HepG2 (cell line): ENCODE measurements around the gene PIK3CA. TPM values are rescaled to one million over a fixed set of nuclear protein-coding genes. Genes with fewer than 3 reads are reported as not detected.

ENCODE experiments used
- ASH2L ChIP-seq: fragments of 300-600, 200-600 bp; sonication (generic); IDR thresholded peaks from 2 replicates; pipeline ENCODE4 v1.7.0; 2017; ENCODE audit warnings: low read depth, mild to moderate bottlenecking, moderate library complexity, mixed read lengths, low read length; ENCODE audit not compliant: insufficient read length
- CHCHD3 ChIP-seq: sonication (generic); formaldehyde crosslinking; IDR thresholded peaks from 2 replicates; pipeline ENCODE4 v1.8.0; 2022; ENCODE audit warnings: mild to moderate bottlenecking, missing genetic modification reagents, moderate library complexity
- DPF2 ChIP-seq: sonication (generic); formaldehyde crosslinking; IDR thresholded peaks from 2 replicates; pipeline ENCODE4 v1.4.0; 2020; ENCODE audit warnings: mild to moderate bottlenecking, low read depth, missing genetic modification reagents, borderline replicate concordance
- FOXA3 ChIP-seq: IDR thresholded peaks from 2 replicates; pipeline ENCODE4 v1.6.1; 2016; ENCODE audit warnings: missing genetic modification reagents, missing compliant biosample characterization
- FOXO1 ChIP-seq: sonication (generic); formaldehyde crosslinking; IDR thresholded peaks from 2 replicates; pipeline ENCODE4 v1.4.0; 2020; ENCODE audit warnings: missing genetic modification reagents
- HNRNPL ChIP-seq: fragments of 200-400 bp; formaldehyde crosslinking; IDR thresholded peaks from 2 replicates; pipeline ENCODE4 v1.6.1; 2017; ENCODE audit warnings: mild to moderate bottlenecking, low read depth, low read length
- KLF15 ChIP-seq: sonication (generic); formaldehyde crosslinking; IDR thresholded peaks from 2 replicates; pipeline ENCODE4 v1.8.1; 2023; ENCODE audit warnings: borderline replicate concordance, mild to moderate bottlenecking, inconsistent platforms, missing genetic modification reagents, mixed read lengths
- MED1 ChIP-seq: sonication (generic); formaldehyde crosslinking; IDR thresholded peaks from 2 replicates; pipeline ENCODE4 v1.4.0; 2020; ENCODE audit warnings: missing genetic modification reagents
- NR2C2 ChIP-seq: sonication (generic); formaldehyde crosslinking; IDR thresholded peaks from 2 replicates; pipeline ENCODE4 v1.4.0; 2020; ENCODE audit warnings: missing genetic modification reagents, mild to moderate bottlenecking, moderate library complexity, borderline replicate concordance
- NRL ChIP-seq: sonication (generic); formaldehyde crosslinking; IDR thresholded peaks from 2 replicates; pipeline ENCODE4 v1.5.0; 2020; ENCODE audit warnings: missing genetic modification reagents, mild to moderate bottlenecking, moderate library complexity, borderline replicate concordance
- PAWR ChIP-seq: sonication (generic); formaldehyde crosslinking; IDR thresholded peaks from 2 replicates; pipeline ENCODE4 v1.4.0; 2020; ENCODE audit warnings: missing genetic modification reagents, mild to moderate bottlenecking, borderline replicate concordance
- PRPF4 ChIP-seq: fragments of 200-400 bp; formaldehyde crosslinking; IDR thresholded peaks from 2 replicates; pipeline ENCODE4 v1.6.1; 2016; ENCODE audit warnings: low read length, low read depth; ENCODE audit not compliant: poor library complexity, severe bottlenecking
- RAD51 ChIP-seq: fragments of 450-650 bp; IDR thresholded peaks from 2 replicates; pipeline ENCODE4 v1.6.1; 2016; ENCODE audit warnings: borderline replicate concordance
- REPIN1 ChIP-seq: sonication (generic); formaldehyde crosslinking; IDR thresholded peaks from 2 replicates; pipeline ENCODE4 v1.8.0; 2022; ENCODE audit warnings: missing genetic modification reagents, low read depth, mild to moderate bottlenecking, borderline replicate concordance
- SAP130 ChIP-seq: IDR thresholded peaks from 2 replicates; pipeline ENCODE4 v1.6.1; 2016; ENCODE audit warnings: low read depth
- SMAD9 ChIP-seq: sonication (generic); formaldehyde crosslinking; IDR thresholded peaks from 2 replicates; pipeline ENCODE4 v1.5.1; 2020; ENCODE audit warnings: mild to moderate bottlenecking, missing genetic modification reagents
- SP2 ChIP-seq: sonication (generic); formaldehyde crosslinking; IDR thresholded peaks from 2 replicates; pipeline ENCODE4 v1.5.1; 2020; ENCODE audit warnings: mild to moderate bottlenecking, missing genetic modification reagents
- TBX3 ChIP-seq: fragments of 450-650 bp; IDR thresholded peaks from 2 replicates; pipeline ENCODE4 v1.6.1; 2017; ENCODE audit warnings: antibody characterized with exemption, mild to moderate bottlenecking, inconsistent platforms, borderline replicate concordance
- TMF1 ChIP-seq: sonication (generic); formaldehyde crosslinking; IDR thresholded peaks from 2 replicates; pipeline ENCODE4 v1.8.1; 2022; ENCODE audit warnings: low read depth, missing genetic modification reagents
- TOPORS ChIP-seq: sonication (generic); formaldehyde crosslinking; IDR thresholded peaks from 2 replicates; pipeline ENCODE4 v1.8.0; 2023; ENCODE audit warnings: mild to moderate bottlenecking, missing genetic modification reagents
- ZKSCAN5 ChIP-seq: sonication (generic); formaldehyde crosslinking; IDR thresholded peaks from 2 replicates; pipeline ENCODE4 v1.5.1; 2020; ENCODE audit warnings: mild to moderate bottlenecking, missing genetic modification reagents
- ZNF549 ChIP-seq: sonication (generic); formaldehyde crosslinking; IDR thresholded peaks from 2 replicates; pipeline ENCODE4 v1.5.0; 2020; ENCODE audit warnings: missing genetic modification reagents
- polyA plus RNA-seq, 8 experiments: library from polyadenylated mRNA; depleted of rRNA in 3 of 8; stranded (reverse) in 7 of 8; unstranded in 1 of 8; fragments of >200 nt; fragmentation: Illumina TruSeq in 4 of 8; extraction: Trizol in 4 of 8; gene quantifications; 2 replicates each; pipeline versions ENCODE4 v1.2.1 to v1.2.3, GENCODE V29; 2011 to 2016; ENCODE audit warnings: low read depth in 4 of 8, missing spikeins in 1 of 8, mixed read lengths in 1 of 8; ENCODE audit not compliant: insufficient read depth in 1 of 8
- total RNA-seq, 5 experiments: library from RNA; depleted of rRNA; stranded (reverse); fragments of >200 nt; fragmentation: Illumina TruSeq; extraction: Trizol; gene quantifications; 2 replicates each; pipeline ENCODE4 v1.2.3, GENCODE V29; 2016; ENCODE audit warnings: low read depth in 1 of 5
- TF ChIP-seq, protein P1 (sequence below): sonication (generic); formaldehyde crosslinking; IDR thresholded peaks from 2 replicates; pipeline ENCODE4 v1.8.0; 2022; ENCODE audit warnings: mild to moderate bottlenecking, missing genetic modification reagents, moderate library complexity
- TF ChIP-seq, protein P2 (sequence below): sonication (generic); formaldehyde crosslinking; IDR thresholded peaks from 2 replicates; pipeline ENCODE4 v1.8.0; 2023; ENCODE audit warnings: mild to moderate bottlenecking, missing genetic modification reagents
- TF ChIP-seq, protein P3 (sequence below): sonication (generic); formaldehyde crosslinking; IDR thresholded peaks from 2 replicates; pipeline ENCODE4 v1.4.0; 2020; ENCODE audit warnings: missing genetic modification reagents, borderline replicate concordance
- TF ChIP-seq, protein P4 (sequence below): sonication (generic); formaldehyde crosslinking; IDR thresholded peaks from 2 replicates; pipeline ENCODE4 v1.4.0; 2020; ENCODE audit warnings: missing genetic modification reagents, low read depth, mild to moderate bottlenecking, borderline replicate concordance

PIK3CA gene
- total and polyA plus RNA-seq, 2 of the 13 experiments (the other 11 are each of a cell fraction or from before 2014, with no cell fraction given), result 5.7 to 11.4 TPM

DNA sequence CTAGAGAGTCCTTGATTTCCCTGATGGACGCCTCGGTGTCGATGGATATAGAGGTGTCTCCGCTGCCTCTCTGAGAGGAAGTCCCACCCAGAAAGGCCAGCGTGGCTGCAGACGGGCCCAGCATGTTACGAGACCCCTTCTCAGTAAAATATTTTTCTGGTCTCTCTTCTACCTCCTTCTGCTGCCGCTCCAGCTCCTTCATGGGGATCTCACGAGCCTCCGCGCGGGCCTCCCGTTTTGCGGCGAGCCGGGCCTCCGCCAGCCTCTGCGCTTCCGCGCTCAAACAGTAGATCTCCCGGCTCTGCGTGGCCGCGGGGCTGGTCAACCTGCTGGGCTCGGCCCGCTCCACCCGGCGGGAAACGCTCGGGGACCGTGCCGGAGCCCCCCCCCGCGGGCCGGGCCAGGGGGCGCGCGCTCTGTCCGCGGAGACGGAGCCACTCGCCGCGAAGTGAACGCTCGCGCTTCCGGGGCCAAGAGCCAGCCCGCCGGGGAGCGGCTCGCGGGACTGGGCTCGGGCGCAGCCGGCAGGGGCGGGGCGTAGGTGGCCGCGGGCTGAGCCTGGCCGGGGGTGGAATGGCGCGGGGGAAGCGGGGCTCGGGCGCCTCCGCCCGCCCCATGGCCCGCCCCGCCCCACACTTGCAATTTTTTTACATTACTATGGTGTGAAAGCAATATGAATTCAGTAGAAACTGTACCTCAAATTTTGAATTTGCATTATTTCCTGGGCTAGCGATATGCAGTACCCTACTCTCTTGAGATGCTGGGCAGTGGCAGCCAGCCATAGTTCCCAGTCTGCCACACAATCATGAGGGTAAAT is 113.0 kb downstream of the PIK3CA start (continued):
- TF ChIP-seq SAP130, result peak; percentile 68
- TF ChIP-seq ZNF549, result no peak
- TF ChIP-seq NRL, result 0 out of 2 replicates have a peak, but pooled peaks have one; percentile 55
- TF ChIP-seq SP2 (CRISPR knock-in tag), result no peak
- TF ChIP-seq TOPORS (CRISPR knock-in tag), result no peak
- no peak for TF ChIP-seq FOXO1
- TF ChIP-seq HNRNPL, result no peak
- no peak for TF ChIP-seq FOXA3
- TF ChIP-seq SMAD9 (CRISPR knock-in tag), result no peak
- TF ChIP-seq REPIN1 (CRISPR knock-in tag), result no peak
- TF ChIP-seq KLF15 (CRISPR knock-in tag), result 0 out of 2 replicates have a peak, but pooled peaks have one; percentile 56
- peak; percentile 59 for TF ChIP-seq ASH2L
- TF ChIP-seq PAWR (CRISPR knock-in tag), result no peak
- TF ChIP-seq, protein P1, sequence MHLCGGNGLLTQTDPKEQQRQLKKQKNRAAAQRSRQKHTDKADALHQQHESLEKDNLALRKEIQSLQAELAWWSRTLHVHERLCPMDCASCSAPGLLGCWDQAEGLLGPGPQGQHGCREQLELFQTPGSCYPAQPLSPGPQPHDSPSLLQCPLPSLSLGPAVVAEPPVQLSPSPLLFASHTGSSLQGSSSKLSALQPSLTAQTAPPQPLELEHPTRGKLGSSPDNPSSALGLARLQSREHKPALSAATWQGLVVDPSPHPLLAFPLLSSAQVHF (CRISPR knock-in tag), result no peak
- TF ChIP-seq TBX3, result no peak
- no peak for TF ChIP-seq MED1 (CRISPR knock-in tag)
- TF ChIP-seq DPF2, result no peak
- no peak for TF ChIP-seq ZKSCAN5
- TF ChIP-seq TMF1 (CRISPR knock-in tag), result no peak
- no peak for TF ChIP-seq PRPF4
- TF ChIP-seq RAD51, result no peak
- no peak for TF ChIP-seq NR2C2 (CRISPR knock-in tag)
- TF ChIP-seq, protein P2, sequence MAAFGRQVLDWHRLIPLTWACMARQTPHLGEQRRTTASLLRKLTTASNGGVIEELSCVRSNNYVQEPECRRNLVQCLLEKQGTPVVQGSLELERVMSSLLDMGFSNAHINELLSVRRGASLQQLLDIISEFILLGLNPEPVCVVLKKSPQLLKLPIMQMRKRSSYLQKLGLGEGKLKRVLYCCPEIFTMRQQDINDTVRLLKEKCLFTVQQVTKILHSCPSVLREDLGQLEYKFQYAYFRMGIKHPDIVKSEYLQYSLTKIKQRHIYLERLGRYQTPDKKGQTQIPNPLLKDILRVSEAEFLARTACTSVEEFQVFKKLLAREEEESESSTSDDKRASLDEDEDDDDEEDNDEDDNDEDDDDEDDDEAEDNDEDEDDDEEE, result no peak
- TF ChIP-seq CHCHD3 (CRISPR knock-in tag), result no peak
- TF ChIP-seq, protein P3, sequence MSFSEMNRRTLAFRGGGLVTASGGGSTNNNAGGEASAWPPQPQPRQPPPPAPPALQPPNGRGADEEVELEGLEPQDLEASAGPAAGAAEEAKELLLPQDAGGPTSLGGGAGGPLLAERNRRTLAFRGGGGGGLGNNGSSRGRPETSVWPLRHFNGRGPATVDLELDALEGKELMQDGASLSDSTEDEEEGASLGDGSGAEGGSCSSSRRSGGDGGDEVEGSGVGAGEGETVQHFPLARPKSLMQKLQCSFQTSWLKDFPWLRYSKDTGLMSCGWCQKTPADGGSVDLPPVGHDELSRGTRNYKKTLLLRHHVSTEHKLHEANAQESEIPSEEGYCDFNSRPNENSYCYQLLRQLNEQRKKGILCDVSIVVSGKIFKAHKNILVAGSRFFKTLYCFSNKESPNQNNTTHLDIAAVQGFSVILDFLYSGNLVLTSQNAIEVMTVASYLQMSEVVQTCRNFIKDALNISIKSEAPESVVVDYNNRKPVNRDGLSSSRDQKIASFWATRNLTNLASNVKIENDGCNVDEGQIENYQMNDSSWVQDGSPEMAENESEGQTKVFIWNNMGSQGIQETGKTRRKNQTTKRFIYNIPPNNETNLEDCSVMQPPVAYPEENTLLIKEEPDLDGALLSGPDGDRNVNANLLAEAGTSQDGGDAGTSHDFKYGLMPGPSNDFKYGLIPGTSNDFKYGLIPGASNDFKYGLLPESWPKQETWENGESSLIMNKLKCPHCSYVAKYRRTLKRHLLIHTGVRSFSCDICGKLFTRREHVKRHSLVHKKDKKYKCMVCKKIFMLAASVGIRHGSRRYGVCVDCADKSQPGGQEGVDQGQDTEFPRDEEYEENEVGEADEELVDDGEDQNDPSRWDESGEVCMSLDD (CRISPR knock-in tag), result no peak
- TF ChIP-seq, protein P4, sequence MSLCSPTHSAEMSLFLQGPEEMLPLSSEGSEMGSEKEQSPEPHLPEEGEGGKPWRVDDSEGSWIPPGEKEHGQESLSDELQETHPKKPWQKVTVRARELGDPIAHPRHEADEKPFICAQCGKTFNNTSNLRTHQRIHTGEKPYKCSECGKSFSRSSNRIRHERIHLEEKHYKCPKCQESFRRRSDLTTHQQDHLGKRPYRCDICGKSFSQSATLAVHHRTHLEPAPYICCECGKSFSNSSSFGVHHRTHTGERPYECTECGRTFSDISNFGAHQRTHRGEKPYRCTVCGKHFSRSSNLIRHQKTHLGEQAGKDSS (CRISPR knock-in tag), result no peak
